Glutamatergic neuron (in vitro differentiated cells): Measurements from ENCODE around the gene JOSD1. TPM values are rescaled to one million over a fixed set of nuclear protein-coding genes. Genes with fewer than 3 reads are reported as not detected.

Experiments
- DNase-seq: peaks from one replicate; pipeline ENCODE4 v3.0.0; 2022
- H3K27ac Mint-ChIP-seq: one replicate; pipeline ENCODE4 v1.8.0; 2020; ENCODE audit warnings: mild to moderate bottlenecking, mixed read lengths, inconsistent platforms; ENCODE audit not compliant: unreplicated experiment
- H3K27me3 Mint-ChIP-seq: one replicate; pipeline ENCODE4 v1.8.0; 2020; ENCODE audit warnings: mild to moderate bottlenecking, moderate library complexity, mixed read lengths, inconsistent platforms; ENCODE audit not compliant: unreplicated experiment
- H3K36me3 Mint-ChIP-seq: one replicate; pipeline ENCODE4 v1.8.0; 2020; ENCODE audit warnings: mild to moderate bottlenecking, mixed read lengths, inconsistent platforms; ENCODE audit not compliant: unreplicated experiment
- H3K4me1 Mint-ChIP-seq: one replicate; pipeline ENCODE4 v1.8.0; 2020; ENCODE audit warnings: mild to moderate bottlenecking, low read depth, mixed read lengths, inconsistent platforms; ENCODE audit not compliant: unreplicated experiment
- H3K4me3 Mint-ChIP-seq: one replicate; pipeline ENCODE4 v1.8.0; 2020; ENCODE audit warnings: mild to moderate bottlenecking, mixed read lengths, inconsistent platforms; ENCODE audit not compliant: unreplicated experiment
- H3K9me3 Mint-ChIP-seq: one replicate; pipeline ENCODE4 v1.8.0; 2020; ENCODE audit warnings: mild to moderate bottlenecking, moderate library complexity, mixed read lengths, inconsistent platforms; ENCODE audit not compliant: unreplicated experiment
- CTCF ChIP-seq: fragments of 200-600 bp; sonication (generic); IDR thresholded peaks from one replicate; pipeline ENCODE4 v1.5.0; 2021; ENCODE audit not compliant: partially characterized antibody, unreplicated experiment
- total RNA-seq: library from RNA; stranded (reverse); fragmentation: NEBNext Ultra II Directional; extraction: Animal tissue kit (Norgen Biotek cat#: 25700); gene quantifications from one replicate; pipeline ENCODE4 v1.2.1, GENCODE V29; 2021; ENCODE audit not compliant: unreplicated experiment

Gene JOSD1
- total RNA-seq, 1 donor from 2014 or later: 51.0 TPM

GRCh38 chr22:38694049-38694448, 6.7 kb downstream of the JOSD1 start:
- Mint-ChIP-seq H3K4me1 (peaks cover 22% of the 10 kb centered on the region), H3K9me3 (no peaks in the 10 kb centered on the region), H3K4me3 (no peak overlapping the region), H3K27ac (no peak overlapping the region), H3K36me3 (peaks cover 7% of the 10 kb centered on the region), H3K27me3 (peaks cover 2% of the 10 kb centered on the region)
- TF ChIP-seq CTCF: no peak
- DNase-seq: no peak

- TF ChIP-seq CTCF: no peak
- Mint-ChIP-seq H3K27ac (no peak overlapping the region), H3K9me3 (no peaks in the 10 kb centered on the region), H3K36me3 (peaks cover 7% of the 10 kb centered on the region), H3K4me1 (no peaks in the 10 kb centered on the region), H3K4me3 (no peak overlapping the region), H3K27me3 (peaks cover 2% of the 10 kb centered on the region)
- DNase-seq: no peak
Measured at GRCh38 chr22:38689651-38690050, 11.1 kb downstream of the JOSD1 start.

- Mint-ChIP-seq H3K27me3 (peaks cover 2% of the 10 kb centered on the region), H3K36me3 (peaks cover 7% of the 10 kb centered on the region)
- DNase-seq: no peak
Measured at GRCh38 chr22:38685761-38686160, 15.0 kb downstream of the JOSD1 start.

GRCh38 chr22:38684895-38685294, 15.8 kb downstream of the JOSD1 start:
- H3K4me1 Mint-ChIP-seq: peaks cover 8% of the 10 kb centered on the region

More at GRCh38 chr22:38685761-38686160, 15.0 kb downstream of the JOSD1 start:
- Mint-ChIP-seq H3K27ac (no peak overlapping the region), H3K4me1 (peaks cover 8% of the 10 kb centered on the region), H3K9me3 (peaks cover 9% of the 10 kb centered on the region), H3K4me3 (no peak overlapping the region)
- TF ChIP-seq CTCF: no peak

More at GRCh38 chr22:38684895-38685294, 15.8 kb downstream of the JOSD1 start:
- Mint-ChIP-seq H3K36me3 (peaks cover 7% of the 10 kb centered on the region), H3K27me3 (peaks cover 2% of the 10 kb centered on the region), H3K27ac (no peak overlapping the region), H3K4me3 (no peak overlapping the region), H3K9me3 (peaks cover 9% of the 10 kb centered on the region)
- no peak for TF ChIP-seq CTCF
- no peak for DNase-seq
